Stimulated activated naive CD4-positive, alpha-beta T cell (primary cell): ENCODE results near the gene NEXMIF.
"Not testable (repeated sequence)": the region's sequence is repeated elsewhere in the genome, so short reads cannot be mapped to it uniquely, and the experiment has no call there.

ENCODE experiments used
- DNase-seq, 6 experiments: peaks; one replicate each; lab custom pipeline; 2025; lab: John Stamatoyannopoulos, UW

The NEXMIF gene

DNA sequence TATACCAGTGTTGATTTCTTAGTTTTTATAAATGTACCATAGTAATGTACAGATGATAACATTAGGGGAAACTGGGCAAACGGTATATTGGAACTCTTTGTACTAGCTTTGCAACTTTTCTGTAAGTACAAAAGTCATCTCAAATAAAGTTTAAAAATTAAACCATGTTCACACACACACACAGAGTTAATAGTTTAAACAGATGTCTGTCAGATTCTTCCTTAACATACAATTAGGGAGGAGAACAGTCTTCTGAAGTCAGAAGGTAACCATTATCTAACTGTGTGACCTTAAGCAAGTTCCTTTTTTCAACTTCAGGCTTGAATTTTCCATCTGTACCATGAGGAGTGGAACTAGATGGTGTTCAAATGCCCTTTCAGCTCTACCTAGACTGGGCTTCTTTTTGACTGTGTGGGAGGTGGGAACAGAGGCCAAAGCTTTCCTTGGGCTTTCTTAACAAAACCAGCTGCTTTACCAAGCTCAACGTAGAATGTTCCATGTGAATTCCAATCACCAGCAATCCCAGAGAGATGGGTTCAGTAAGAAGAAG lies 127.8 kb downstream of the NEXMIF start:
- DNase-seq = no peak

DNA sequence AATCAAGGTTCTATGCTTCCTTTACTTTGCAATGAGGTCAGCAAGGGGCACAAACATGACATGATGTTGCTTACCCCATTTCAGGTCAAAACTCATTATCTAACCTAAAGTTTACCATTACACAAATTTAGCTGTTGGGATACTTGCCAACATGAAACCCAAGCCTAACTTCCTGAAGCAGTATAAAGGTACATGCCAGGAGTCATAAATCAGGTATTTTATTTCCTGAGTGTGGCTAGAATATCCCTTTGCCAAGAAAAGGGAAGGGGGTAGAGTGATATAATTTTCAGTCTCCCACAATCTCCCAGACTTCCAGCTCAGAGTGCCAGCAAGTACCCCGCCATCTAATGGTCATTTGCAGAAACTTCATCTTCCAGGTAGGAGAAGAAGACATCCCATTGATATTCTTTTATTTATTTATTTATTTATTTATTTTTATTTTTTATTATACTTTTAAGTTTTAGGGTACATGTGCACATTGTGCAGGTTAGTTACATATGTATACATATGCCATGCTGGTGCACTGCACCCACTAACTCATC lies 136.6 kb downstream of the NEXMIF start:
- DNase-seq = no peak

DNA sequence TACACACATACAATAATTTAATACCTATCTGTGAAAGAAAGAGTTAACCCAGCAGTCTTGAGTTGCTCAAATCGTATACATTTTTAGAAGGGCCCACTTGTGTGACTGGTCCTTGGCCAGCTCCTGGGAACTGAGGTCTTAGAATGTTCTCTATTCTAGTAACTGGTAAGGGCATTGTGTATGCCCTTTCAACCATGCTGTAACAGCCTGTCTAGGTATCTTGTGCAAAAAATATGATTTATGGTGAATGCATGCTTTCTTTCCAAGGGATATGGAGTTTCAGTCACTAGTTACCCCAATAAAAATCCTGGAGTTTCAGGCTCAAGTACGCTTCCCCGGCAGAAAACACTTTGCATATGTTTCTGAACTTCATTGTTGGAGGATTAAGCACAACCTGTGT lies 140.6 kb downstream of the NEXMIF start:
- no peak for DNase-seq

DNA sequence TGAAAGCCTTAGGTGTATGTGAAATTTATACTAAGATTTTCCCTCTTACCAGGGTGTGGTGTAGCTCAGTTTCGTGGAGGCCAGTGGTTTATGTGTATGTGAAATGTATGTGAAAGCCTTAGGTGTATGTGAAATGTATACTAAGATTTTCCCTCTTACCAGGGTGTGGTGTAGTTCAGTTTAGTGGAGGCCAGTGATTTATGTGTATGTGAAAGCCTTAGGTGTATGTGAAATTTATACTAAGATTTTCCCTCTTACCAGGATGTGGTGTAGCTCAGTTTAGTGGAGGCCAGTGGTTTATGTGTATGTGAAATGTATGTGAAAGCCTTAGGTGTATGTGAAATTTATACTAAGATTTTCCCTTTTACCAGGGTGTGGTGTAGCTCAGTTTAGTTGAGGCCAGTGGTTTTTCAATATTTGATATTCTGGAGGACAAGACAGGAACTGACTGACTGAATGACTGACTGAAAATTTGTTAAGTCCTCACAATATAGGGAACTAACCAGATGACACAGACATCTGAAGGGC lies 143.7 kb downstream of the NEXMIF start:
- DNase-seq = no peak

DNA sequence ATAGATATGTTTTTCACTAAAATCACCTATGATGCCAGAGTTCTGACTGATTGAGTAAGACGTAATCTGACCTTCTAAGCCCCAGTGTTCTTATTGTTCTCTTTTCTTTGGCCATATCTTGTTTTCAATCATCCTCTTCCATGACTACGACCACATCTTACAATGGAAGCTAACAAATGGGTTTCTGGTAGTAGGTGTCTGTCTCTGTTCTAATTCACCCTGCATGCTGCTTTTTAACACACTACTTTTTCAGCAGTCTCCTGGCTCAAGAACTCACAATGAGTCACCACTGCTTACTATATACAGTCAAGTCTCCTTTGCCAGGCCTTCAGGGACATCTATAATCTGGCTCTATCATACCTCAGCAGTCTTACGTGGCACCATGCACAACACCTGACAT lies 146.1 kb downstream of the NEXMIF start:
- DNase-seq = no peak

DNA sequence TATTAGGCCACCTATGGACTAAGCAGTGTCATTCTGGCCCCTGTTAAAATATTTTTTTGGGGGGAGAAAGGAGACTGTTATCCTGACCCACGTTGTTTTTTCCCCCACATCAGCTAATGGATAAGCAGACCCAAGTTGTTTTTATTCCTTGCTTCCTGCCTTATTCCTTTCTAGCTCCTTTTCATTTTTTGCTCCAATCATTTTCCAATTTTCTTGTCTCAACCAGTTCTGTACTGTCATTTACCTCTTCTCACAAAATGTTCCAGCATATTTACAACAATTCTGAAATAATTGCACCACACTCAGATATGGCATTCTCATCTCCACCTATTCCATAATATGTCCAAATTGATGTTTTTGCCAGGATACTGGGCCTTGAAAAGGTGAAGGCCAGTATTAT lies 150.3 kb downstream of the NEXMIF start:
- no peak for DNase-seq

DNA sequence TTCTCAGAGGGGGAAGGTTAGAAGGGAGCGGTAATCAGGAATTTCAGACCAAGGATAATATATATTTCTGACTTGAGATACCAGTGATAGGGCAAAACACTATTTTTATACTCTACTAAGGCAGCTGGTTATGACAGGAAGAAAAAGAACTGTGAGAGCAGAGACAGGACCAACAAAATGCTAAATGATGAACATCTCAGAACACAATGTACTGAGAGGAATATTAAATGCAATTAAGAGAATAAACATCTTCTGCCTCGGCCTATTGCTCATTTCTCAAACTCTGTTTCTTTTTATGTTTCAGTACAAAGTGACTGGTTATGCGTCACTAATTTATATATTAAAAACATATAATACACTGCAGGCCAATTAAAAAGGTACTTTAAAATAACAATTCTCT lies 188.8 kb downstream of the NEXMIF start:
- no peak for DNase-seq

DNA sequence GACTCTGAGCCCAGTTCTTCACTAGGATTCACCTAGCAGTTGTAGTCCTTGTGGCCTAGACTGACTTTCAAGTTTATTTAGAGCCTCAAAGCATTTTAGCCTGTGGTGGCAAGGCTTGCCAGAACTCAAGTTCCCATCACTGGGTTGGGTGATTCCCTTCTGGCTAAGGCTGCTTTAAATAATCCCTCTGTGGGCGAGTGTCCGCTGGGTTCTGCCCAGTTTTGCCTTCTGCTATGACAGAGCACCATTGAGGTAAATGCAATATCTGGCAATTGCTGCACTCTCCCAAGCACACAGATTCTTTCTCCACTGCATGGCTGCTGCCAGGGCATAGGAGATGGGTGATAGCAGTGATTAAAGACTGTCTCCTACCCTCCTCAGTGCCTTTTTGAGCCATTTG lies 220.0 kb downstream of the NEXMIF start:
- no peak for DNase-seq

DNA sequence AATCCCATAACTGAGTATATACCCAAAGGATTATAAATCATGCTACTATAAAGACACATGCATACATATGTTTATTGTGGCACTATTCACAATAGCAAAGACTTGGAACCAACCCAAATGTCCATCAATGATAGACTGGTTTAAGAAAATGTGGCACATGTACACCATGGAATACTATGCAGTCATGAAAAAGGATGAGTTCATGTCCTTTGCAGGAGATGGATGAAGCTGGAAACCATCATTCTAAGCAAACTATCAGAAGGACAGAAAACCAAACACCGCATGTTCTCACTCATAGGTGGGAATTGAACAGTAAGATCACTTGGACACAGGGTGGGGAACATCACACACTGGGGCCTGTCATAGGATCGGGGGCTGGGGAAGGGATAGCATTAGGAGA lies 223.9 kb downstream of the NEXMIF start:
- DNase-seq = not testable (repeated sequence)

DNA sequence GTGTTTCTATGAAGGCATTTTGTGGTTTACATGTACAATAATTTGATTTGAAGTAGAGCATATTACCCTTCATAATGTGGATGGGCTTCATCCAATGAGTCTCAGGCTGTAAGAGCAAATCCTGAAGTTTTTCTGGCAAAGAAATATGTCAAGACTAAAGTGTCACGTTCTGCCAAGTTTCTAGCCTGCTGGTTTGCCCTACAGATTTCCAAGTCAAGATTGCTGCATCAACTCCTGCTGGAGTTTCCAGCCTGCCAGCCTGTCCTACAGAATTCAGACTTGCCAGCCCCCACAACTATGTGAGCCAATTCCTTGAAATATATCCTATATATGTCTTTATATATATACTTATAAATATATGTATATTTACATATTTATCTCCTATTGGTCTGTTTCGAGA lies 240.8 kb downstream of the NEXMIF start:
- no peak for DNase-seq
